HepG2 (cell line): ENCODE measurements around the gene AKR1C2. TPM values are rescaled to one million over a fixed set of nuclear protein-coding genes. Genes with fewer than 3 reads are reported as not detected.

Experiments used
- AHR ChIP-seq: IDR thresholded peaks from 2 replicates; pipeline ENCODE4 v1.6.1; 2018; ENCODE audit warnings: missing genetic modification reagents, missing compliant biosample characterization
- CREM ChIP-seq, 2 experiments: sonication (generic) in 1 of 2; formaldehyde crosslinking in 1 of 2; IDR thresholded peaks; 2 replicates each; pipeline versions ENCODE4 v1.4.0 to v1.6.1; 2016 to 2020; ENCODE audit warnings: antibody characterized with exemption in 1 of 2, mild to moderate bottlenecking in 1 of 2, missing genetic modification reagents in 1 of 2
- EP300 ChIP-seq, 3 experiments: sonication (generic) in 1 of 3; formaldehyde crosslinking in 1 of 3; IDR thresholded peaks; 2 replicates each; pipeline versions ENCODE4 v1.5.1 to v1.6.1; 2011 to 2020; ENCODE audit warnings: low read depth in 2 of 3, low read length in 2 of 3, borderline replicate concordance in 1 of 3, improper control_type of control experiment in 1 of 3, mild to moderate bottlenecking in 1 of 3, missing genetic modification reagents in 1 of 3, moderate library complexity in 1 of 3
- GATAD2A ChIP-seq: IDR thresholded peaks from 2 replicates; pipeline ENCODE4 v1.6.1; 2016
- HOMEZ ChIP-seq: IDR thresholded peaks from 2 replicates; pipeline ENCODE4 v1.6.1; 2016; ENCODE audit warnings: low read depth
- ISL2 ChIP-seq: sonication (generic); formaldehyde crosslinking; IDR thresholded peaks from 2 replicates; pipeline ENCODE4 v1.5.0; 2020; ENCODE audit warnings: missing genetic modification reagents
- MAX ChIP-seq: IDR thresholded peaks from 2 replicates; pipeline ENCODE4 v1.6.1; 2012; ENCODE audit warnings: inconsistent platforms
- REST ChIP-seq, 2 experiments: IDR thresholded peaks; 2 replicates each; pipeline ENCODE4 v1.6.1; 2011 to 2012; ENCODE audit warnings: low read length in 2 of 2, borderline replicate concordance in 1 of 2, low read depth in 1 of 2, mild to moderate bottlenecking in 1 of 2, moderate library complexity in 1 of 2
- TCF7 ChIP-seq: sonication (generic); IDR thresholded peaks from 2 replicates; pipeline ENCODE4 v1.6.1; 2016; ENCODE audit warnings: antibody characterized with exemption, low read depth
- TRIM22 ChIP-seq: fragments of 450-650 bp; IDR thresholded peaks from 2 replicates; pipeline ENCODE4 v1.6.1; 2017
- ZFP1 ChIP-seq: IDR thresholded peaks from 2 replicates; pipeline ENCODE4 v1.6.1; 2016
- ZNF264 ChIP-seq: sonication (generic); formaldehyde crosslinking; IDR thresholded peaks from 2 replicates; pipeline ENCODE4 v1.4.0; 2020; ENCODE audit warnings: missing genetic modification reagents
- ZNF512B ChIP-seq: sonication (generic); formaldehyde crosslinking; IDR thresholded peaks from 2 replicates; pipeline ENCODE4 v1.5.1; 2020; ENCODE audit warnings: missing genetic modification reagents, mild to moderate bottlenecking, borderline replicate concordance
- ZNF703 ChIP-seq: sonication (generic); formaldehyde crosslinking; IDR thresholded peaks from 2 replicates; pipeline ENCODE4 v1.5.1; 2020; ENCODE audit warnings: missing genetic modification reagents, mild to moderate bottlenecking, moderate library complexity, borderline replicate concordance
- ZNF788 ChIP-seq: sonication (generic); formaldehyde crosslinking; IDR thresholded peaks from 2 replicates; pipeline ENCODE4 v1.5.0; 2020; ENCODE audit warnings: mild to moderate bottlenecking, missing genetic modification reagents, borderline replicate concordance
- ZSCAN12 ChIP-seq: sonication (generic); formaldehyde crosslinking; IDR thresholded peaks from 2 replicates; pipeline ENCODE4 v1.9.0; 2021; ENCODE audit warnings: mild to moderate bottlenecking, missing genetic modification reagents
- polyA plus RNA-seq, 8 experiments: library from polyadenylated mRNA; depleted of rRNA in 3 of 8; stranded (reverse) in 7 of 8; unstranded in 1 of 8; fragments of >200 nt; fragmentation: Illumina TruSeq in 4 of 8; extraction: Trizol in 4 of 8; gene quantifications; 2 replicates each; pipeline versions ENCODE4 v1.2.1 to v1.2.3, GENCODE V29; 2011 to 2016; ENCODE audit warnings: low read depth in 4 of 8, missing spikeins in 1 of 8, mixed read lengths in 1 of 8; ENCODE audit not compliant: insufficient read depth in 1 of 8
- total RNA-seq, 5 experiments: library from RNA; depleted of rRNA; stranded (reverse); fragments of >200 nt; fragmentation: Illumina TruSeq; extraction: Trizol; gene quantifications; 2 replicates each; pipeline ENCODE4 v1.2.3, GENCODE V29; 2016; ENCODE audit warnings: low read depth in 1 of 5

The AKR1C2 gene
- total and polyA plus RNA-seq, 2 of the 13 experiments (the other 11 are each of a cell fraction or from before 2014, with no cell fraction given): 140 to 900 TPM

GRCh38 chr10:5041471-5042023 is 37.9 kb upstream of the AKR1C2 start (continued):
- TF ChIP-seq ZNF512B (CRISPR knock-in tag) (no peak), ZNF788 (CRISPR knock-in tag) (no peak), GATAD2A (CRISPR knock-in tag) (peak; percentile 83), TCF7 (no peak; the same call in 1 of the 2 replicates), CREM (IDR thresholded peaks at IDR 0.05) (peak; percentile 50; the same call in 1 of the 2 replicates), CREM (CRISPR knock-in tag; IDR thresholded peaks at IDR 0.05) (no peak), HOMEZ (CRISPR knock-in tag) (peak; percentile 87; the same call in 1 of the 2 replicates), AHR (CRISPR knock-in tag) (no peak), ISL2 (CRISPR knock-in tag) (no peak; the same call in 1 of the 2 replicates), ZFP1 (0 out of 2 replicates have a peak, but pooled peaks have one; percentile 19), ZSCAN12 (CRISPR knock-in tag) (no peak), ZNF264 (no peak), EP300 (IDR thresholded peaks at IDR 0.05; ENCODE audit: low read depth in 2 of 2, low read length in 2 of 2) (peak in 1 of 2 experiments; percentile 71; a peak in 2 of 4 replicates), EP300 (CRISPR knock-in tag; IDR thresholded peaks at IDR 0.05; ENCODE audit: borderline replicate concordance) (no peak), TRIM22 (no peak), MAX (peak; percentile 41; the same call in 1 of the 2 replicates), REST (IDR thresholded peaks at IDR 0.05; ENCODE audit: borderline replicate concordance in 1 of 2, low read depth in 1 of 2, low read length in 2 of 2) (no peak), ZNF703 (CRISPR knock-in tag) (peak; percentile 24; the same call in 1 of the 2 replicates)
